Esophagus muscularis mucosa (tissue), 4 donors: ENCODE results near the gene FTO. TPM values are rescaled to one million over a fixed set of nuclear protein-coding genes. Genes with fewer than 3 reads are reported as not detected.

Experiments used
- DNase-seq: peaks from one replicate; pipeline ENCODE4 v3.0.0-alpha.2; 2017; ENCODE audit errors: extremely low spot score
- H3K27ac ChIP-seq, 4 donors: fragments of 200-600 bp; sonication (generic); replicated peaks in 1 of 4; 1 replicate in 3 of 4; 2 replicates in 1 of 4; pipeline ENCODE4 v1.5.1; 2016 to 2019; ENCODE audit warnings: mild to moderate bottlenecking in 1 of 4
- H3K27me3 ChIP-seq, 4 donors: fragments of 200-600 bp; sonication (generic); one replicate each; pipeline versions ENCODE4 v1.5.1 to v1.6.0; 2016 to 2019
- H3K36me3 ChIP-seq, 4 donors: fragments of 200-600 bp; sonication (generic); one replicate each; pipeline ENCODE4 v1.5.1; 2016 to 2019
- H3K4me1 ChIP-seq, 4 donors: fragments of 200-600 bp; sonication (generic); one replicate each; pipeline ENCODE4 v1.5.1; 2016 to 2019
- H3K4me3 ChIP-seq, 4 donors: fragments of 200-600 bp; sonication (generic); 1 replicate in 2 of 4; 2 replicates in 2 of 4; pipeline ENCODE4 v1.5.1; 2016 to 2019; ENCODE audit warnings: mild to moderate bottlenecking in 4 of 4, moderate library complexity in 1 of 4
- H3K9me3 ChIP-seq, 4 donors: fragments of 200-600 bp; sonication (generic); 1 replicate in 3 of 4; 2 replicates in 1 of 4; pipeline ENCODE4 v1.5.1; 2016 to 2019
- EP300 ChIP-seq: sonication (generic); formaldehyde crosslinking; IDR thresholded peaks from one replicate; pipeline ENCODE4 v1.6.1; 2017; ENCODE audit warnings: antibody characterized with exemption
- POLR2A ChIP-seq: fragments of 450-650 bp; IDR thresholded peaks from one replicate; pipeline ENCODE4 v1.6.1; 2017; ENCODE audit warnings: antibody characterized with exemption, moderate library complexity, mild to moderate bottlenecking, low read depth
- POLR2AphosphoS5 ChIP-seq, 2 donors: sonication (generic); formaldehyde crosslinking; IDR thresholded peaks; one replicate each; pipeline ENCODE4 v1.6.1; 2017; ENCODE audit warnings: antibody characterized with exemption in 2 of 2
- WGBS: methylation state at CpG from one replicate; pipeline ENCODE4 v1.1.5; 2018; 5-methylcytosine and 5-hydroxymethylcytosine counted together
- intact Hi-C: fragments of 100-400 bp; cut with DNase I; formaldehyde crosslinking; loops from one replicate; pipeline ENCODE4 v1.15.1; 2023
- total RNA-seq, 4 donors: library from RNA; depleted of rRNA; stranded (reverse); fragments of >200 nt; gene quantifications; one replicate each; pipeline versions ENCODE4 v1.1.0 to v1.2.1, GENCODE V29; 2016
- TF ChIP-seq, protein P1 (sequence below), 3 experiments: fragments of 200-600 bp in 2 of 3; fragments of 450-650 bp in 1 of 3; sonication (generic) in 2 of 3; IDR thresholded peaks; one replicate each; pipeline ENCODE4 v1.5.1; 2017 to 2019; ENCODE audit warnings: antibody characterized with exemption in 3 of 3, mild to moderate bottlenecking in 2 of 3, moderate library complexity in 1 of 3

The FTO gene
- total RNA-seq, 4 donors from 2014 or later = 101 to 121 (median 112) TPM

DNA sequence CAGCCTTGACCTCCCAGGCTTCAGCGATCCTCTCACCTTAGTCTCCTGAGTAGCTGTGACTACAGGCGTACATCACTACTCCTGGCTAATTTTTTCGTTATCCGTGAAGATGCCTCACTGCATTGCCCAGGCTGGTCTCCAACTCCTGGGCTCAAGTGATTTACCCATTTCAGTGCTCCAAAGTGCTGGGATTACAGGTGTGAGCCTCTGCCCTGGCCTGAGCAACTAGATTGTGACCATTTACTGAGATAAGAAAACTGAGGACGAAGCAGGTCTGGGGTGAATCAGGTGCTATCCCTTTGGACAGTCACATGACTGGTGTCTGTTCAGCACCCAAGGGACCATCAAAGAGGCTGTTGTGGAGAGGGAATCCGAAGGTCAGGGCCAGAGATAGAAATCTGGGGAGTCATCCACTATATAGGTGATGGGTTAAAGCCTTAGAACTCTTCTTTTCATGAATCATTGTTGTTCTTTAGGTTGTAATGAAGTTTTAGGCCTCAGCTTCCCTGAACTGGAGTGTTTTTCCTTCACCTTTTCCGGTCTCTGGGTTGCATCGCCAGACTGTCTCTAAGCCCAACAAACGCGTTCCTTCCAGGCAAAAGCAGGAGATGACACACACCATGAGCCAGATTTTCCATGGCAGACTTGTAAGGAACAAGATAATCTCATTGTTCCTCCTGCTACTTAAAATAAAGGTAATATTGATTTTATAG lies 62.5 kb downstream of the FTO start:
- Histone ChIP-seq H3K4me1 (peaks cover 27 to 54% (median 42%) of the 10 kb centered on the region in 4 donors), H3K36me3 (no peaks in the 10 kb centered on the region), H3K27ac (no peak overlapping the region), H3K4me3 (no peak overlapping the region), H3K9me3 (no peaks in the 10 kb centered on the region), H3K27me3 (no peaks in the 10 kb centered on the region)
- intact Hi-C loops = no loop called here
- peak in 1 of 2 donors; percentile 44 for TF ChIP-seq POLR2AphosphoS5 (IDR thresholded peaks at IDR 0.05)
- TF ChIP-seq POLR2A = no peak
- TF ChIP-seq, protein P1, sequence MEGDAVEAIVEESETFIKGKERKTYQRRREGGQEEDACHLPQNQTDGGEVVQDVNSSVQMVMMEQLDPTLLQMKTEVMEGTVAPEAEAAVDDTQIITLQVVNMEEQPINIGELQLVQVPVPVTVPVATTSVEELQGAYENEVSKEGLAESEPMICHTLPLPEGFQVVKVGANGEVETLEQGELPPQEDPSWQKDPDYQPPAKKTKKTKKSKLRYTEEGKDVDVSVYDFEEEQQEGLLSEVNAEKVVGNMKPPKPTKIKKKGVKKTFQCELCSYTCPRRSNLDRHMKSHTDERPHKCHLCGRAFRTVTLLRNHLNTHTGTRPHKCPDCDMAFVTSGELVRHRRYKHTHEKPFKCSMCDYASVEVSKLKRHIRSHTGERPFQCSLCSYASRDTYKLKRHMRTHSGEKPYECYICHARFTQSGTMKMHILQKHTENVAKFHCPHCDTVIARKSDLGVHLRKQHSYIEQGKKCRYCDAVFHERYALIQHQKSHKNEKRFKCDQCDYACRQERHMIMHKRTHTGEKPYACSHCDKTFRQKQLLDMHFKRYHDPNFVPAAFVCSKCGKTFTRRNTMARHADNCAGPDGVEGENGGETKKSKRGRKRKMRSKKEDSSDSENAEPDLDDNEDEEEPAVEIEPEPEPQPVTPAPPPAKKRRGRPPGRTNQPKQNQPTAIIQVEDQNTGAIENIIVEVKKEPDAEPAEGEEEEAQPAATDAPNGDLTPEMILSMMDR (IDR thresholded peaks at IDR 0.05) = no peak
- DNase-seq = no peak
- WGBS = 82% methylated on average over 10 of the region's 10 CpGs

DNA sequence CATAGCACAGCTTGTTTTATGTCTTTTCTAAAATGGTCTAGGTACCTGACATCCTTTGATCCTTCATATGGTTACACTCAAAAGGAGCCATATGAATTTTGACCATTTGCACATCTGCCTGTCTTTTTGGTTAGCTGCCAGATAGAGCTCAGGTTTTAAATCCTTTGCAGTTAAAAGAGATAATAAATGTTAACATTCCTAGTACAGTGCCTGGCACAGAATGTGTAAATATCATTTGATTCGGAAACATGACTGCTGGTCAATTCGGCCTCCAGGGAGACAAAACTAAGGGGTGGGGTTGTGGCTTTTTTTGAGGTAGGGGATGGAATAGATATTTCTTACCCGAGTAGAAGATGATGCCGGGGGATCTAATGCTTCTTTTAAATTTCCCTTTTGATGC lies 64.2 kb downstream of the FTO start:
- DNase-seq = no peak
- Histone ChIP-seq H3K9me3 (no peaks in the 10 kb centered on the region), H3K36me3 (no peaks in the 10 kb centered on the region), H3K4me1 (peaks cover 23 to 64% (median 49%) of the 10 kb centered on the region in 4 donors), H3K4me3 (no peak overlapping the region), H3K27ac (no peak overlapping the region), H3K27me3 (no peaks in the 10 kb centered on the region)
- WGBS = 58% methylated on average over 4 of the region's 4 CpGs
- intact Hi-C loops = no loop called here
- TF ChIP-seq EP300 (no peak), POLR2AphosphoS5 (IDR thresholded peaks at IDR 0.05) (no peak), POLR2A (no peak)
- TF ChIP-seq, protein P1 (IDR thresholded peaks at IDR 0.05) = no peak

DNA sequence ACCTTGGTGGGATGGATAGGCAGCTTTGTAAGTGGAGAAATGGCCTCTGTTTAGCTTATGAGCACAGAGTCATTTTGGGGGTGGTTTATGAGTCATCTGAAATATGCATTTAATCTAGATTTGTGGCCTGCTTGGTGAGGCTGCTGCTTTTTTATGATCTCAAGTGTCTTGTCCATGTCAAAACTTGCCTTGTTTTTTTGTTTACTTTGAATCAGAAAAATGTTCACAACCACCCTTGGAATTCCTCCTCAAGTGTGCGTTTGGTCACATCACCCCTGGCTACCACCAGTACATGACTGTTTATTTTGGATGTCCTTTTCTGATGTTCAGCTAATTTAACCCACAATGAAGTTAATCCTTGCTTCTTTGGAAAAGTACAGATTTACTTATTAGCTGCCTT lies 64.6 kb downstream of the FTO start:
- Histone ChIP-seq H3K4me1 (peaks cover 23 to 69% (median 54%) of the 10 kb centered on the region in 4 donors), H3K27me3 (no peaks in the 10 kb centered on the region), H3K4me3 (no peak overlapping the region), H3K27ac (no peak overlapping the region), H3K36me3 (no peaks in the 10 kb centered on the region), H3K9me3 (no peaks in the 10 kb centered on the region)
- intact Hi-C loops = no loop called here
- no peak for TF ChIP-seq EP300
- TF ChIP-seq POLR2A = no peak
- TF ChIP-seq, protein P1 (IDR thresholded peaks at IDR 0.05) = no peak
- no peak for DNase-seq
- WGBS = 33% methylated on average over 1 of the region's 1 CpG

DNA sequence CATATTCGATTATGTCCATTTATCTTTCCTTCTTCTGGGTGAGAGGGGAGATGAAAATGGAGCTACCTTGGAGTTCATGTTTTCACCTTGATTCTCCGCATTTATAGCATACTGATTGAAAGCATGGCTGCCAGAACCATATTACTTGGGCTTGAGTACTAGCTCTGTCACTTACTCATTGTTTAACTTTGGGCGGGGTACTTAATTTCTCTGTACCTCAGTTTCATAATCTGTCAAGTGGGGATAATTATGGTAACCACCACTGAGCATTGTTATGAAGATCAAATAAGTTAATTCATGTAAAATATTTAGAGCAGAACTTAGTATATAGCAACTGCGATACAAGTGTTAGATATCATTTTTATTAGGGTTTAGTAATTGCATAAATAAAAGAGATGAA lies 65.2 kb downstream of the FTO start:
- 90% methylated on average over 4 of the region's 4 CpGs for WGBS
- DNase-seq = no peak
- Histone ChIP-seq H3K9me3 (no peaks in the 10 kb centered on the region), H3K27me3 (no peaks in the 10 kb centered on the region), H3K27ac (no peak overlapping the region), H3K4me3 (no peak overlapping the region), H3K36me3 (no peaks in the 10 kb centered on the region), H3K4me1 (peaks cover 23 to 75% (median 60%) of the 10 kb centered on the region in 4 donors)
- intact Hi-C loops = no loop called here
- TF ChIP-seq EP300 = no peak
- TF ChIP-seq POLR2A = no peak
- no peak for TF ChIP-seq POLR2AphosphoS5 (IDR thresholded peaks at IDR 0.05)
- TF ChIP-seq, protein P1 (IDR thresholded peaks at IDR 0.05) = no peak

DNA sequence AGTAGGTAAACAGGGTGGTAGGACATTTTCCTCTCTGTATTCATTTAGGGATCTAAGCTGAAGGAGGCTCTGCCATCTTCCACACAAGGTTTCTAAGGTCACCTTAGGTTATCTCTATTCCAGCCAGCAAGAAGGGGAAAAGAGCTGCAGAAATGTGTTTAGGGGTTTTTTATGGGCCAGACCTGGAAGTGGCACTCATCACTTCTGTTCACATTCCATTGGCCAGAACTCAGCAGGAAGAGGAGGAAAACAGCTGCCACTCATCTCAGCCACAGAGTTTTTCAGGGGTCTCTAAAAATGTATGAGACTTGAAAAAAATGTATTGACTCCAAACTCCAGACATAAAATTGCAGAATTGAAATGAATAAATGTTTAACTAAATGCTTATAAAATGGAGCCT lies 65.8 kb downstream of the FTO start:
- intact Hi-C loops = loop anchor here (10.0 kb wide), 1 partner anchor 515 kb away; the partner anchor contains the start of gene IRX3
- peaks cover 23 to 81% (median 65%) of the 10 kb centered on the region in 4 donors for H3K4me1 ChIP-seq

More for the DNA sequence above, 65.8 kb downstream of the FTO start:
- Histone ChIP-seq H3K9me3 (no peaks in the 10 kb centered on the region), H3K27ac (no peak overlapping the region), H3K36me3 (no peaks in the 10 kb centered on the region), H3K4me3 (no peak overlapping the region), H3K27me3 (no peaks in the 10 kb centered on the region)
- TF ChIP-seq POLR2AphosphoS5 (IDR thresholded peaks at IDR 0.05) = no peak
- TF ChIP-seq, protein P1 (IDR thresholded peaks at IDR 0.05) = no peak
- no peak for TF ChIP-seq POLR2A
- TF ChIP-seq EP300 = no peak
- DNase-seq = no peak
